Stimulated activated CD4-positive, alpha-beta T cell treated with anti-CD3 and anti-CD28 coated beads, Interleukin-12 subunit alpha, Interleukin-12 subunit beta, amount 100 ng/mL, for 4 hours (primary cell): ENCODE measurements around the gene PPP1R13B.
A peak's percentile ranks its signal among the peaks of the same experiment; 100 is the strongest.
"Not testable (repeated sequence)": the region's sequence is repeated elsewhere in the genome, so short reads cannot be mapped to it uniquely, and the experiment has no call there.

Experiments used
- DNase-seq: peaks from one replicate; pipeline ENCODE4 v3.0.0-alpha.2; 2020

PPP1R13B gene

GRCh38 chr14:103858063-103858781 lies 10.8 kb upstream of the PPP1R13B start:
- DNase-seq, result no peak

GRCh38 chr14:103857256-103857655 lies 9.9 kb upstream of the PPP1R13B start:
- DNase-seq, result no peak

GRCh38 chr14:103856607-103857006 lies 9.2 kb upstream of the PPP1R13B start:
- no peak for DNase-seq

GRCh38 chr14:103856105-103856504 lies 8.7 kb upstream of the PPP1R13B start:
- no peak for DNase-seq

GRCh38 chr14:103855734-103856095 lies 8.3 kb upstream of the PPP1R13B start:
- no peak for DNase-seq

- DNase-seq, result no peak
Observed at GRCh38 chr14:103854822-103855733, 7.7 kb upstream of the PPP1R13B start.

GRCh38 chr14:103854017-103854808 lies 6.8 kb upstream of the PPP1R13B start:
- no peak for DNase-seq

GRCh38 chr14:103849151-103849886 lies 1.9 kb upstream of the PPP1R13B start:
- DNase-seq, result no peak

GRCh38 chr14:103848175-103849077 lies 1.1 kb upstream of the PPP1R13B start:
- no peak for DNase-seq

- DNase-seq, result peak; percentile 29
Observed at GRCh38 chr14:103846543-103847450, 578 bp downstream of the PPP1R13B start.

- no peak for DNase-seq
Observed at GRCh38 chr14:103846097-103846496, 1.3 kb downstream of the PPP1R13B start.

- no peak for DNase-seq
Observed at GRCh38 chr14:103845327-103845726, 2.0 kb downstream of the PPP1R13B start.

GRCh38 chr14:103841265-103841664 lies 6.1 kb downstream of the PPP1R13B start:
- not testable (repeated sequence) for DNase-seq

- no peak for DNase-seq
Observed at GRCh38 chr14:103840014-103840413, 7.4 kb downstream of the PPP1R13B start.

GRCh38 chr14:103839579-103839978 lies 7.8 kb downstream of the PPP1R13B start:
- no peak for DNase-seq

GRCh38 chr14:103838117-103838516 lies 9.3 kb downstream of the PPP1R13B start:
- DNase-seq, result no peak

GRCh38 chr14:103836976-103837725 lies 10.2 kb downstream of the PPP1R13B start:
- no peak for DNase-seq

GRCh38 chr14:103834956-103835355 lies 12.4 kb downstream of the PPP1R13B start:
- no peak for DNase-seq

- DNase-seq, result no peak
Observed at GRCh38 chr14:103833711-103834110, 13.7 kb downstream of the PPP1R13B start.

- no peak for DNase-seq
Observed at GRCh38 chr14:103832046-103832445, 15.3 kb downstream of the PPP1R13B start.
